MM.1S (cell line): Measurements from ENCODE around the gene ZNF775.
A peak's percentile ranks its signal among the peaks of the same experiment; 100 is the strongest.

Experiments used
- DNase-seq: peaks from one replicate; pipeline ENCODE4 v3.0.0-alpha.2; 2015
- H2AFZ ChIP-seq: fragments of 300-600 bp; sonication (generic); 2 replicates; pipeline ENCODE4 v1.6.0; 2016; ENCODE audit warnings: antibody characterized with exemption, low read length
- H3F3A ChIP-seq: fragments of 300-600 bp; sonication (generic); 2 replicates; pipeline ENCODE4 v1.6.1; 2016; ENCODE audit warnings: mild to moderate bottlenecking, antibody characterized with exemption, low read length, moderate library complexity, mixed read lengths; ENCODE audit not compliant: insufficient read depth
- H3K27ac ChIP-seq: fragments of 300-600 bp; sonication (generic); 2 replicates; pipeline ENCODE4 v1.5.1; 2016; ENCODE audit warnings: mild to moderate bottlenecking, low read length
- H3K27me3 ChIP-seq: fragments of 300-600 bp; sonication (generic); replicated peaks from 2 replicates; pipeline ENCODE4 v1.6.0; 2016; ENCODE audit warnings: low read length; ENCODE audit not compliant: insufficient read depth
- H3K36me3 ChIP-seq: fragments of 300-600 bp; sonication (generic); replicated peaks from 2 replicates; pipeline ENCODE4 v1.6.1; 2016; ENCODE audit warnings: mild to moderate bottlenecking, low read length, mixed read lengths; ENCODE audit not compliant: insufficient read depth
- H3K4me1 ChIP-seq: fragments of 300-600 bp; sonication (generic); 2 replicates; pipeline ENCODE4 v1.6.1; 2016; ENCODE audit warnings: low read length, mixed read lengths
- H3K4me2 ChIP-seq: fragments of 300-600 bp; sonication (generic); 2 replicates; pipeline ENCODE4 v1.6.0; 2016; ENCODE audit warnings: low read depth, low read length
- H3K4me3 ChIP-seq: fragments of 300-600 bp; sonication (generic); 2 replicates; pipeline ENCODE4 v1.5.1; 2016; ENCODE audit warnings: low read length, mixed read lengths
- H3K79me2 ChIP-seq: fragments of 300-600 bp; sonication (generic); 2 replicates; pipeline ENCODE4 v1.6.1; 2016; ENCODE audit warnings: mixed run types, low read length, mixed read lengths
- H3K9ac ChIP-seq: fragments of 300-600 bp; sonication (generic); 2 replicates; pipeline ENCODE4 v1.6.1; 2016; ENCODE audit warnings: low read length, mixed read lengths
- H3K9me2 ChIP-seq: fragments of 300-600 bp; sonication (generic); replicated peaks from 2 replicates; pipeline ENCODE4 v1.6.1; 2016; ENCODE audit warnings: mild to moderate bottlenecking, low read length, mixed read lengths; ENCODE audit not compliant: insufficient read depth
- H3K9me3 ChIP-seq: fragments of 300-600 bp; sonication (generic); replicated peaks from 2 replicates; pipeline ENCODE4 v1.6.1; 2016; ENCODE audit warnings: mild to moderate bottlenecking, low read length, mixed read lengths; ENCODE audit not compliant: insufficient read depth
- H4K20me1 ChIP-seq: fragments of 300-600 bp; sonication (generic); 2 replicates; pipeline ENCODE4 v1.6.1; 2016; ENCODE audit warnings: mild to moderate bottlenecking, low read length, moderate library complexity, mixed read lengths; ENCODE audit not compliant: insufficient read depth
- CTCF ChIP-seq: fragments of 300-600 bp; sonication (generic); IDR thresholded peaks from 2 replicates; pipeline ENCODE4 v1.5.1; 2016; ENCODE audit warnings: antibody characterized with exemption, low read length, mixed read lengths
- EZH2 ChIP-seq: fragments of 300-600 bp; sonication (generic); optimal IDR thresholded peaks from 2 replicates; pipeline ENCODE3; 2017; ENCODE audit warnings: low read depth, mild to moderate bottlenecking, antibody characterized with exemption, low read length, mixed read lengths
- EZH2phosphoT487 ChIP-seq: fragments of 300-600 bp; sonication (generic); IDR thresholded peaks from 2 replicates; pipeline ENCODE4 v1.6.1; 2018; ENCODE audit warnings: antibody characterized with exemption, low read length

Gene ZNF775

GRCh38 chr7:150378115-150378852, 846 bp upstream of the ZNF775 start:
- Histone ChIP-seq H2AFZ (no peak overlapping the region), H3K79me2 (peaks cover 61% of the 10 kb centered on the region)

DNA sequence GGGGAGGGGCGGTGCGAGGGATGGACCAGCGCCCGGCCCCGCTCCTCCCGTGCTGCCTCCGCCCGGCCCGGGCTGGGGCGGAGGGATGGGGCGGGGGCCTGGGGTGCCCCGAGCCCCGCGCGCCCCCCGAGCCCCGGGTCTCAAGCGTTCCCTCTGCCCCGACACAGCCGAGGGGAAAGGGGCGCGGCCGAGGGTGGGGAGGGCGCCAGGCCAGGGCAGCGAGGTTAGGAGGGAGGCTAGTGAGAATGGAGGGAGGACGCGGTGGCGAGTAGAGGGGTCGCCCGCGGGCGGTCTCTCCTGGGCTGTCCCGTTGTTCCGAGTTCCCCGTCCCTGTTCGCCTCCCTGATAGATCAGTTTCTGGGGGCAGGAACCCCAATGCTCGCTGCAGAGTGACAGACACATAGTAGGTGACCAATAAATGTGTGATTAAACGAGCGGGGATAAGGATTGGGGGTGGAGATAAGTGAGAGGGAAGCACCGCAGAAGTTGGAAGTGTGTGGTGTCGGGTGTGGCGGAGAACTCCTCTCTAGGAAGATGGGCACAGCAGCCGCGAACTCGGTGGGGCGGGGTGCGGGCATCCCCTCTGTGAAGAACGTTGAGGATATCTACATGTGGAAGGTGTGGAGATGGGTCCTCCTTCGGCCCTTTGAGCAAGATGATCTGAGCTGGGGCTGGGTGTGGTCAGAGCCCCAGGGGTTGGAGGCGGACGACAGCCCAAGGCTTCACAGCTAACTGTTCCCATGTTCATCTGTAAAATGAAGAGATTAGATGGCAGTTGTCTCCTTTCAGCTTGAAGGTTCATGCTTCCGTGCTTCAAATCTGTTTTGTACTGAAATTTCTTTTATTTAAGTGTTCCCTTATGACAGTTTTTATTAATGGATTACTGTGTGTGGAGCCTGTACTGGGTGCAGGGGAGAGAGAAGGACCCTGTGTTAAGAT, 580 bp downstream of the ZNF775 start:
- Histone ChIP-seq H2AFZ (peak overlapping the region; percentile 57), H3K9me3 (no peaks in the 10 kb centered on the region), H3K27ac (peak overlapping the region; percentile 89), H3K9me2 (no peaks in the 10 kb centered on the region), H4K20me1 (no peaks in the 10 kb centered on the region), H3F3A (peaks cover 81% of the 10 kb centered on the region), H3K4me3 (peak overlapping the region; percentile 87), H3K79me2 (peaks cover 61% of the 10 kb centered on the region), H3K4me1 (peaks cover 82% of the 10 kb centered on the region), H3K9ac (peak overlapping the region; percentile 94), H3K36me3 (no peaks in the 10 kb centered on the region), H3K27me3 (no peaks in the 10 kb centered on the region), H3K4me2 (peak overlapping the region; percentile 86)
- DNase-seq: peak; percentile 67
- no peak for TF ChIP-seq EZH2phosphoT487
- no peak for TF ChIP-seq EZH2
- no peak for TF ChIP-seq CTCF

More at GRCh38 chr7:150378115-150378852, 846 bp upstream of the ZNF775 start:
- H3K9me2 ChIP-seq: no peaks in the 10 kb centered on the region
- H3K4me3 ChIP-seq: peak overlapping the region; percentile 76
- TF ChIP-seq EZH2phosphoT487 (no peak), CTCF (peak; percentile 35)
- H3K9ac ChIP-seq: peak overlapping the region; percentile 93
- peak overlapping the region; percentile 84 for H3K4me2 ChIP-seq
- peak; percentile 91 for DNase-seq
- peaks cover 82% of the 10 kb centered on the region for H3K4me1 ChIP-seq
- H3K9me3 ChIP-seq: no peaks in the 10 kb centered on the region
- H3F3A ChIP-seq: peaks cover 89% of the 10 kb centered on the region
- H3K27ac ChIP-seq: peak overlapping the region; percentile 89
- no peaks in the 10 kb centered on the region for H4K20me1 ChIP-seq
- no peaks in the 10 kb centered on the region for H3K27me3 ChIP-seq
- no peaks in the 10 kb centered on the region for H3K36me3 ChIP-seq

DNA sequence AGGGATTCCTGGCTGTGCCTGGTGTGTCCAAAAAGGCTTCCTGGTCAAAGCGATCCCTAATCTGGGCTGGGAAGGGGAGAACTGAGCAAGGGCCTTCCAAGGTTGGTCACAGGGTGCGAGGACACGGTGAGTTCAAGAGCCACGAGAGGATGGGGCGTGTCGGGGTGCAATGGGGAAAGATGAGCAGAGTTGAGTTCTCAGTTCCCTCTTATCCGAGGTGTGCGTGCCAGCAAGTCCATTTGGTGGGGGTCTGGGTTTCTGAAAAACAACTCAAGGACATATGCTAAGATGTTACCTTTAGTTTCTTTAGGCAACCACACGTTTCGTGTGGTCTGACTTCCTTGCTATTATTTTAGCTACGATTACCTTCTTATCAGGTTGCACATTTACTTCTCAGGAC, 1.3 kb downstream of the ZNF775 start:
- H3K27ac ChIP-seq: peak overlapping the region; percentile 89

More for the DNA sequence above, 1.3 kb downstream of the ZNF775 start:
- peaks cover 63% of the 10 kb centered on the region for H3K79me2 ChIP-seq
- DNase-seq: peak; percentile 33
- H3K36me3 ChIP-seq: no peaks in the 10 kb centered on the region
- H2AFZ ChIP-seq: no peak overlapping the region
- TF ChIP-seq CTCF (no peak), EZH2 (no peak), EZH2phosphoT487 (no peak)
- H3K9ac ChIP-seq: peak overlapping the region; percentile 94
- H3K4me1 ChIP-seq: peaks cover 84% of the 10 kb centered on the region
- H3K9me2 ChIP-seq: no peaks in the 10 kb centered on the region
- peak overlapping the region; percentile 87 for H3K4me3 ChIP-seq
- H3K4me2 ChIP-seq: peak overlapping the region; percentile 86
- no peaks in the 10 kb centered on the region for H3K27me3 ChIP-seq
- H3K9me3 ChIP-seq: no peaks in the 10 kb centered on the region
- H4K20me1 ChIP-seq: no peaks in the 10 kb centered on the region
- peaks cover 82% of the 10 kb centered on the region for H3F3A ChIP-seq
